ENCODE measurements around the gene GPR156. TPM values are rescaled to one million over a fixed set of nuclear protein-coding genes. Genes with fewer than 3 reads are reported as not detected.

Gene GPR156
- total RNA-seq, 3 donors from 2014 or later, result 0.33 to 0.88 (median 0.64) TPM

- H3K27ac ChIP-seq, result no peak overlapping the region
- peak overlapping the region; percentile 46 to 77 (median 58) for H3K4me3 ChIP-seq
- intact Hi-C loops (cut with DNase I; ENCODE audit: low total_unique reads), result no loop called here
- H3K4me1 ChIP-seq, result no peaks in the 10 kb centered on the region
- H3K27me3 ChIP-seq, result peaks cover 0 to 3% of the 10 kb centered on the region in 2 donors
- no peaks in the 10 kb centered on the region for H3K36me3 ChIP-seq
- H3K9me3 ChIP-seq, result no peaks in the 10 kb centered on the region
- DNase-seq (ENCODE audit: low spot score in 2 of 2), result no peak
- TF ChIP-seq POLR2AphosphoS5 (IDR thresholded peaks at IDR 0.05), result no peak
- no peak for TF ChIP-seq CTCF (IDR thresholded peaks at IDR 0.05)
Measured at GRCh38 chr3:120285508-120285841, 453 bp upstream of the GPR156 start.

GRCh38 chr3:120281261-120281660 lies 3.8 kb downstream of the GPR156 start:
- Histone ChIP-seq H3K27ac (no peak overlapping the region), H3K4me1 (no peaks in the 10 kb centered on the region), H3K9me3 (no peaks in the 10 kb centered on the region), H3K36me3 (no peaks in the 10 kb centered on the region), H3K4me3 (no peak overlapping the region), H3K27me3 (peaks cover 0 to 3% of the 10 kb centered on the region in 2 donors)
- DNase-seq (ENCODE audit: low spot score in 2 of 2), result no peak
- no peak for TF ChIP-seq CTCF (IDR thresholded peaks at IDR 0.05)
- TF ChIP-seq POLR2A (IDR thresholded peaks at IDR 0.05), result no peak
- intact Hi-C loops (cut with DNase I; ENCODE audit: low total_unique reads), result no loop called here

GRCh38 chr3:120280566-120280965 lies 4.5 kb downstream of the GPR156 start:
- Histone ChIP-seq H3K4me3 (no peak overlapping the region), H3K9me3 (no peaks in the 10 kb centered on the region), H3K4me1 (no peaks in the 10 kb centered on the region), H3K36me3 (no peaks in the 10 kb centered on the region), H3K27me3 (peaks cover 0 to 3% of the 10 kb centered on the region in 2 donors), H3K27ac (no peak overlapping the region)
- DNase-seq (ENCODE audit: low spot score in 2 of 2), result no peak
- intact Hi-C loops (cut with DNase I; ENCODE audit: low total_unique reads), result no loop called here
- TF ChIP-seq CTCF (IDR thresholded peaks at IDR 0.05) (no peak), POLR2A (IDR thresholded peaks at IDR 0.05) (no peak), POLR2AphosphoS5 (IDR thresholded peaks at IDR 0.05) (no peak)

GRCh38 chr3:120280026-120280425 lies 5.0 kb downstream of the GPR156 start:
- no peak for DNase-seq (ENCODE audit: low spot score in 2 of 2)
- H3K4me3 ChIP-seq, result no peak overlapping the region
- H3K4me1 ChIP-seq, result no peaks in the 10 kb centered on the region
- no peaks in the 10 kb centered on the region for H3K36me3 ChIP-seq
- H3K9me3 ChIP-seq, result no peaks in the 10 kb centered on the region
- TF ChIP-seq POLR2AphosphoS5 (IDR thresholded peaks at IDR 0.05) (no peak), CTCF (IDR thresholded peaks at IDR 0.05) (no peak), POLR2A (IDR thresholded peaks at IDR 0.05) (no peak)
- no peaks in the 10 kb centered on the region for H3K27me3 ChIP-seq
- intact Hi-C loops (cut with DNase I; ENCODE audit: low total_unique reads), result no loop called here
- H3K27ac ChIP-seq, result no peak overlapping the region

GRCh38 chr3:120276767-120277166 lies 8.3 kb downstream of the GPR156 start:
- Histone ChIP-seq H3K4me1 (no peaks in the 10 kb centered on the region), H3K36me3 (no peaks in the 10 kb centered on the region), H3K9me3 (no peaks in the 10 kb centered on the region), H3K4me3 (no peak overlapping the region), H3K27ac (no peak overlapping the region), H3K27me3 (no peaks in the 10 kb centered on the region)
- intact Hi-C loops (cut with DNase I; ENCODE audit: low total_unique reads), result no loop called here
- TF ChIP-seq CTCF (IDR thresholded peaks at IDR 0.05) (no peak), POLR2A (IDR thresholded peaks at IDR 0.05) (no peak), POLR2AphosphoS5 (IDR thresholded peaks at IDR 0.05) (no peak)
- DNase-seq (ENCODE audit: low spot score in 2 of 2), result no peak

Measured in breast epithelium (tissue), 4 donors.